ENCODE measurements around the gene FRMPD4. TPM values are rescaled to one million over a fixed set of nuclear protein-coding genes. Genes with fewer than 3 reads are reported as not detected.

The FRMPD4 gene
- total and polyA plus RNA-seq, 12 donors, result under 0.01 to 0.06 (median 0.02) TPM; not detected in 7

- H3K27me3 ChIP-seq, result no peaks in the 10 kb centered on the region
- no peaks in the 10 kb centered on the region for H3K9me3 ChIP-seq (replicated peaks in 1 of 3)
- H3K27ac ChIP-seq, result no peak overlapping the region
- no peak for DNase-seq
- TF ChIP-seq CTCF (IDR thresholded peaks at IDR 0.05) (no peak), POLR2A (IDR thresholded peaks at IDR 0.05) (no peak)
- H3K36me3 ChIP-seq (replicated peaks in 1 of 2), result no peaks in the 10 kb centered on the region
- WGBS, 4 donors, result 66 to 83% (median 73%) methylated on average over 6 of the region's 6 CpGs
- intact Hi-C loops (cut with DNase I), result no loop called here
- H3K4me1 ChIP-seq (replicated peaks in 1 of 2), result no peaks in the 10 kb centered on the region
- H3K4me3 ChIP-seq, result no peak overlapping the region
Observed at GRCh38 chrX:12741416-12741815, 603.1 kb downstream of the FRMPD4 start.

- DNase-seq, result no peak
- 75 to 92% (median 83%) methylated on average over 1 of the region's 1 CpG for WGBS, 4 donors
- H3K36me3 ChIP-seq (replicated peaks in 1 of 2), result no peaks in the 10 kb centered on the region
- TF ChIP-seq CTCF (IDR thresholded peaks at IDR 0.05) (no peak), POLR2A (IDR thresholded peaks at IDR 0.05) (no peak)
- intact Hi-C loops (cut with DNase I), result no loop called here
- no peaks in the 10 kb centered on the region for H3K4me1 ChIP-seq (replicated peaks in 1 of 2)
- no peaks in the 10 kb centered on the region for H3K27me3 ChIP-seq
- H3K4me3 ChIP-seq, result no peak overlapping the region
- H3K27ac ChIP-seq, result no peak overlapping the region
- H3K9me3 ChIP-seq (replicated peaks in 1 of 3), result no peaks in the 10 kb centered on the region
Observed at GRCh38 chrX:12747433-12747832, 609.2 kb downstream of the FRMPD4 start.

GRCh38 chrX:12751887-12752286, 613.6 kb downstream of the FRMPD4 start:
- Histone ChIP-seq H3K9me3 (replicated peaks in 1 of 3) (no peaks in the 10 kb centered on the region), H3K27ac (no peak overlapping the region), H3K27me3 (peaks cover 5% of the 10 kb centered on the region), H3K4me3 (no peak overlapping the region), H3K36me3 (replicated peaks in 1 of 2) (no peaks in the 10 kb centered on the region), H3K4me1 (replicated peaks in 1 of 2) (no peaks in the 10 kb centered on the region)
- no peak for DNase-seq
- TF ChIP-seq CTCF (IDR thresholded peaks at IDR 0.05), result no peak
- no peak for TF ChIP-seq POLR2A (IDR thresholded peaks at IDR 0.05)
- intact Hi-C loops (cut with DNase I), result no loop called here
- 38 to 67% (median 53%) methylated on average over 1 of the region's 1 CpG for WGBS, 4 donors

- no peak for TF ChIP-seq POLR2A (IDR thresholded peaks at IDR 0.05)
- no peak for TF ChIP-seq CTCF (IDR thresholded peaks at IDR 0.05)
- intact Hi-C loops (cut with DNase I), result no loop called here
- 61 to 68% (median 68%) methylated on average over 2 of the region's 2 CpGs; no CpG with 5 or more reads in 1 of the 4 donors for WGBS, 4 donors
- H3K4me3 ChIP-seq, result no peak overlapping the region
- H3K27ac ChIP-seq, result no peak overlapping the region
- H3K4me1 ChIP-seq (replicated peaks in 1 of 2), result no peaks in the 10 kb centered on the region
- no peaks in the 10 kb centered on the region for H3K36me3 ChIP-seq (replicated peaks in 1 of 2)
- peaks cover 5% of the 10 kb centered on the region for H3K27me3 ChIP-seq
- DNase-seq, result no peak
- no peaks in the 10 kb centered on the region for H3K9me3 ChIP-seq (replicated peaks in 1 of 3)
Observed at GRCh38 chrX:12753366-12753765, 615.1 kb downstream of the FRMPD4 start.

Data from adrenal gland (tissue), 12 donors.